HG03175 (cell line): ENCODE results near the gene UBE2D4.

Source experiments
- ATAC-seq: cut with Tn5 transposase; IDR thresholded peaks from one replicate; pipeline ENCODE4 v1.9.1; 2021; ENCODE audit warnings: mild to moderate bottlenecking, moderate library complexity; ENCODE audit not compliant: unreplicated experiment

UBE2D4 gene

DNA sequence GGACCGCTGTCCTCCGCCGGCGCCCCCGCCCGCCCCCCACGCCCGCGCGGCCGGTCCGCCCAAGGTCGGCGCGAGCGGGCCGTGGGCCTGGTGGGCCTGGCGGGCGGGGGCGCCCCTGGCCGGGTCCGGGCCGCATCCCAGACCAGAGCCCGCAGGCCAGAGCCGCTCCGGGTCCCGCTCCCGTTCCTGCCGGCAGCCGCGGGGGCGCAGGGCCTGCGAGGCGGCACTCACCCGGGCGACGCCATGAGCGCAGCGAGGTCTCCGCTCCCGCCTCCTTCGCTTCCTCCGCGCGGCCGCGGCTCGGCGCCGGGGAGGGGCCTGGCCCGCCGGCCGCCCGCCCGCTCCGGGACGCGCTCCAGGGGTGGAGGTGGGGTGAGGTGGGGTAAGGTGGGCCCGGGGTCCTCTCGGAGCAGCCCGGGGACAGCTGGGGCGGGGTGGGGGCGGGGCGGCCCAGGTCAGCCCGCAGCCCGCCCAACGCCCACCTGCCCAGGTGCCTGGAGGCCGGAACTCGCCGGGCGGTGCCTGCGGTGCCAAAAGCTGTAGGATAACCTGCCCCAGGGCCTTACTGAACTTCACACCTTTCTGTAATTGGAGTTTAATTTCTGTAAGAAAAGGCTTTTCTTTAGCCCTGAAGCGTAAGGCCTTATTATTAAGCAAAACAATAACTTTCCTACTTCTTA is 19.8 kb upstream of the UBE2D4 start, which contains the start of gene URGCP:
Gene URGCP (minus strand): TSS at position 266 of the 680 bp plus-strand sequence. CDS start 21 bp downstream, at position 245.
- peak; percentile 83 for ATAC-seq

DNA sequence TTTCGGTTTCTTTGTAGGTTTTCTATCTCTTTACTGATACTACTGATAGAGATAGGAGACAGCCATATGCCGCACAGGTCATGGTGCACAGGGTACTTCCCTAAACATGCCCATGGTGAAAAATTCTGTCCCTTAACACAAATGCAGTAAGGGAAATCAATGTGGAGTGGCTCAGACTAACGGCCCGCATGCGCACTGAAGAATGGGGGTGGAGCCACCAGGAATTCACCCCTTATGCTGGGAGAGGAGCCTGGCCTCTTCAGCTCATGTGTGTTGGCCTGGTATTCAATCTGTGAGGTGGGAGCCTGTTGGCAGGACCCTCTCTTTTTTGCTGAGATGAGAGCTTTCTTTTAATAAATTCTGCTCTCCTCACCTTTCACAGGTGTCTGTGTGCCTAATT is 11.4 kb upstream of the UBE2D4 start:
- no peak for ATAC-seq

DNA sequence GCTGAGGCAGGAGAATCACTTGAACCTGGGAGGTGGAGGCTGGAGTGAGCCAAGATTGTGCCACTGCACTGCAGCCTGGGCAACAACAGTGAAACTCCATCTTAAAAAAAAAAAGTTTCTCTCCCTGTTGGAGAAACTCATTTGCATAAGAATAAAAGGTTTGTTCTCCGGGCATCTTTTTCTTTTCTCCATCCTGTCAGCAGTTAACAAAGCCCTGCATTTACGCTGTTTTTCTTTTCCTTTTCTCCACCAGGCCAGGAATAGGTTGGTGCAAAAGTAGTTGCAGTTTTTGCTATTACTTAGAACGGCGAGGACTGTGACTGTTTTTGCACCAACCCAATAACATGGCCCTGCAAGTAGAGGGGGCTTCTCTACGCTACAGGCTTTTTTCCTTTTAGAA is 10.3 kb upstream of the UBE2D4 start:
- ATAC-seq, result no peak

DNA sequence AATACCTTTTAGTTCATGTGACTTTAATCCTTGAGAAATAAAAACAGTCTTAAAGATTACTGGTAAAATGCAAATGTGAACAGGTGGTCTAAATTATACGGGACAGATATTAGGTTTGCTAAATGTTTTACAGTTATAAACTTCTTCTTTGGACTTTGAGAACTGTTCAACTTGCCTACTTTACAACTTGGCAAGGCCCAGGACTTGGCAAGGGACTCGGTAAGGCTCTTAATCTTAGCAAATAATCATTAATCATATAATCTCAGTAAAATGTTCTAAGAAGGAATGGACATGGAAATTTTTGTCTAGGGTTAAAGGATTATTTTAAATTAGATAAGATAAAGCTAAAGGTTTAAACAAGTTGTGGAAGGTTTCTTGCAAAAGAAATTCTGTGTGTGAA is 4.8 kb upstream of the UBE2D4 start:
- ATAC-seq, result no peak

DNA sequence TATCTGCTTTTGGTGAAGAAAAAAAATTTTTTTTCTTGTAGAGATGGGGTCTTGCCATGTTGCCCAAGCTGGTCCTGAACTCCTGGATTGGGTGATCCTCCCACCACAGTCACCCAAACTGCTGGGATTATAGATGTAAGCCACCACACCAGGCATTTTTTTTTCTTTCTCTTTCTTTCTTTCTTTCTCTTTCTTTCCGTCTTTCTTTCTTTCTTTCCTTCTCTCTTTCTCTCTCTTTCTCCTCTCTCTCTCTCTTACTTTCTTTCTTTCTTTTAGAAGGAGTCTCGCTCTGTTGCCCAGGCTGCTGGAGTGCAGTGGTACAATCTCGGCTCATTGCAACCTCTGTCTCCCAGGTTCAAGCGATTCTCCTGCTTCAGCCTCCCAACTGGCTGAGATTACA is 3.5 kb upstream of the UBE2D4 start:
- ATAC-seq, result no peak

DNA sequence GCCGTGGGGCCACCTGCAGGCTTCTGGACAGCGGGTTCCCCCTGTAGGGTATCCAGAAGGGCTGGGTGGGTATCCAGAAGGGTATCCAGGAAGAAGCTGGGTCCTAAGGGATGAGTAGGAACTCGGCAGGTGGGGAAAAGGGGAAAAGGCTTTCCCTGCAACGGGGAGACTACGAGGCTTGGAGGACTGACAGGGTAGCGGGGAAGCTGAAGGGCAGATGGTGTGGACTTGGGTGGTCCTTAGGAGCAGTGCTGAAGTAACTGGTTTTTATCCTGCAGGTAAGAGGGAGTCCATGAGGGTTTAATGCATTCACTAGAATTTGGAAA is 525 bp downstream of the UBE2D4 start:
- peak; percentile 19 for ATAC-seq

DNA sequence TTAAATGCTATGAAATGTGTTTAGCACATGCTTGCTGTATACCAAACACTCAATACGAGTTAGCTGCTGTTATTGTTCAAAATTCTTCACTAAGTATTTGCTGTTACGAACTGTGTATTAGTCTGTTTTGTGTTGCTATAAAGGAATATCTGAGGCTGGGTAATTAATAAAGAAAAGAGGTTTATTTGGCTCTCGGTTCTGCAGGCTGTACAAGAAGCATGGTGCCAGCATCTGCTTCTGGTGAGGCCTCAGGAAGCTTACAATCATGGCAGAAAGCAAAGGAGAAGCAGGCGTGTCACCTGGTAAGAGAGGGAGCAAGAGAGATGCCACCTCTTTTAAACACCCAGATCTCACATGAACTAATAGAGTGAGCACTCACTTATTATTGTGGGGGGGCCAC is 1.6 kb downstream of the UBE2D4 start:
- no peak for ATAC-seq

DNA sequence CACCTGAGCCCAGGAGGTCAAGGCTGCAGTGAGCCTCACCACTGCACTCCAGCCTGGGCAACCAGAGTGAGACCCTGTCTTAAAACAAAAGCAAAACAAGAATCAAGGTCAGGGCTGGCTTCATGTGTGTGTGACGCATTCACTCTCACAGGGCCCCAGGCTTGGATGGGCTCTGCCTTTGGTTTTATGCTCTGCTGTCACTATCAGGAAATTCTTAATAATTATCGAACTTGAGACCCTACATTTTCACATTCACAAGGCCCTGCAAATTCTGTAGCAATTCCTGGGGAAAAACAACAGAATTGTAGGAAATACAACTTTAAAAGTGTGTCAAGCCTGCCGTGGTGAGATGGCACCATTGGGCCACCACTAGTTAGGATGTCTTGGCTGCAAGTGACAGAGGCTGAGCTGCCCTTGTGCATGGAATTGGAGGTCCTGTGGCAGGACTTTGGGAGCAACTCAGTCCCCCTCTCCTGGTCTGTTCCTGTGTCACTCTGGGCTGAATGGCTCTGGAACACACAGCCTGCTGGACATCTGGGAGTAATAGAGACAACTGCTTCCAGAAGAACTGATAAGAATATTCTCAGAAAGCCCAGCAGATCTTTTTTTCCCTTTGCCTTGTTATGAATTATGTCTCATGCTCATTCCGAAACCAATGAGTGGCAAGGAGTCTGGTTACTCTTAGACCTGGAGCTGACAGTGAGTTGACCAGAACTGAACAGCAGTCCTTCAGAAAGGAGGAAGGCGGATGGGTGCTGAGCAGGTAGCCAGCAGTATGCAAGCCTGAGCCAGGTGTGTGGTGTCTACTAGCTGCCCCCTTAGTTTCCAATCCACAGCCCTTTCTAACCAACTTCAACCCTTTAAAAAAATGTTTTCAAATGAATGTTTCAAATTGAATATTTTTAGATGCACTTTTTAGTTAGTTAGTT is 3.6 kb downstream of the UBE2D4 start:
- ATAC-seq, result no peak

DNA sequence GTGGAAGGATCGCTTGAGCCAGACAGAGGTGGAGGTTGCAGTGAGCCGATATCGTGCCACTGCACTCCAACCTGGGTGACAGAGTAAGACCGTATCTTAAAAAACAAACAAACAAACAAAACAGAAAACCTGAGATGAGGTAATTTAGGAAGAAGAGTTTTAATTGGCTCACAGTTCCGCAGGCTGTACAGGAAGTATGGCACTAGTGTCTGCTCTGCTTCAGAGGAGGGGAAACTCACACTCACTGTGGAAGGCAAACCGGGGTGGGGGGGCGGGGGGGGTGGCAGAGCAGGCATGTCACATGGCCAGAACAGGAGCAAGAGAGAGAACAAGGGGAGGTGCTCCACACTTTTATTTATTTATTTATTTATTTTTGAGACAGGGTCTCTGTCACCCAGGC is 5.1 kb downstream of the UBE2D4 start:
- ATAC-seq, result no peak

DNA sequence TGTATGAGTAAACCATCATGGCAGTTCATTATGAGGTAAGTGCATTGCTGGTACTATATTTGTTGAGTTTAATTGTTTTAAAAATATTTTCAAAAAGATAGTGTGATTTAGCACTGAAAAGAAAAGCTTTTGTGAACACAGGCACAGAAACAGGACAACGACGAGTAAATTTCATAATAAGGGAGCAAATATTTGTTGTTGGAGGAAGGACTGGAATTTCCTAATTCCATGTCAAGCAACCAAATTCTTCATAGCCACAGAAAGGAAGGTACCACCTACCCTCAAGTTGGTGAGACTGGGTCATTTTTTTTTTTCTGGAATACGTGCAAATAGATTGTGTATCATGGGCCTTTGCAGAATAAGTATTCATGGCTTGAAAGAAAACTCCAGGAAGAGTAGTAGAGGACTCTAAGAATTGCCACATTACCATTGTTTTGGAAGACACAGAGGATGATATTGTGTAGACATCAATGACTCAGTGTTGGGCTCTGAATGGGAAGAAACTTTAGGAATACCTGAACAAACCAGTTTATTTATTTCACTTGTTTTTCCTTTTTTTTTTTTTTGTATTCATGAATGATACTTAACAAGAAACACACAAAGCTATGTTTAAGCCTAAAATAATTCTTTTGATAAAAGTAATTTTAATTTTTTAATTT is 7.8 kb downstream of the UBE2D4 start:
- ATAC-seq, result no peak

DNA sequence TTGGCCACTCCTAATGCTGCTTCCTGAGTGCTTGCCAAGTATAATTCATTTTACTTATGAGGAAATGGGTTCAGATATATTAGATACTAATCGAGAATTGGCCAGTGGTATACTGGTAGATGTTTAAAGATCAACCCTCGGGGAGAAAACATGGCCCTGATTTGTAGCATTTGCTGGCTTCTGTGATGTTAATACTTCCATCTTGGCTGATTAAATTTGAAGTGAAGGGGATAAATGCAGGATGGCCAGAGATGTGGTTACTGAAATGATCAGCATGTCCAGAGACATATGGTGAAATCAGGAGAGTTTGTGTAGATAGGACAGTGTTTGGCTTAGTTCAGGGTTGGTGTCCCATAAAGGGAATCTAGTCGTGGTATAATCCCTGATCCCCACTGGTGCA is 11.2 kb downstream of the UBE2D4 start:
- ATAC-seq, result no peak

DNA sequence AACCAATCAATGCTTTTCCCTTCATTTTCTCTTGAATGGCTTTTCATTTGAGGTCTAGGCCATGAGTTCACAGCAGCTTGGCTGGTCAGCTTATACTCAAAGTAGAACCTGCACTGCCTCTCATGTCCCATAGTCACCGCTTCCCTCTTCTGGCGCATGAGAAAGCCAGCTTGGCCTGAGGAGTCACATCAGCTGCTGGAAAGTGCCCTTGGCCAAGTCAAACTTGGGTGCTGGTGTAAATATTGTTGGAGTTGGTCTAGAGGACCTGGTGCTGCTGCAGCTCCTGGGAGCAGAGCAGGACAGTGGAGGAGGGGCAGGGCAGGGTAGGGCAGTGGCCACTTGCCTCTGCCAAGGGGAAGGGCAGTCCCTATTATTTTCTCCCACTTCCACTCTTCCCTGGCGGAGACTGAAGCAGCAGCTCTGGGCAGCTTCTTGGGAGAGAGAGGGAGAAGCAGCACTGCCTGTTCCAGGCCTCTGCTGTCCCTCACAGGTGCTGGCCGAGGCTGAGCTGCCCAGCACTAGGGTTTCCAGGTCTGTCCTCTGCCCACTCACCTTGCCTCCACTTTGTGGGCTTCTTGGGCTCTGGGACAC is 12.8 kb downstream of the UBE2D4 start:
- ATAC-seq, result no peak

DNA sequence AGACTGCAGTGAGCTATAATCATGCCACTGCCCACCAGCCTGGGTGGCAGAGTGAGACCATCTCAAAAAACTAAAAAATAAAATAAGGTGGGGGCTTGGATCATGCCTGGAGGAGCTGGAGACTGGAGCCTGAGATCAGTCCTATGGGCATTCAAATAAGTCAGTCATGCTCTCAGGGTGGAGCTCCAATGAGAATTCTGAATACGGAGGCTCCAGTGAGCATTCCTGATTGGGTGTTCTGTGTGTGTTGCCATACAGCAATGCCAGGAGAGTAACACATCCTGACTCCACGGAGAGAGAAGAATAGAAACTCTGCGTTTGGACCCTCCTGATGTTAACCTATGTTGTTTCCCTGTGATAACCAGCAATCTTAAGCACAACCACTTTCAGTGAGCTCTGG is 16.0 kb downstream of the UBE2D4 start:
- ATAC-seq, result no peak

DNA sequence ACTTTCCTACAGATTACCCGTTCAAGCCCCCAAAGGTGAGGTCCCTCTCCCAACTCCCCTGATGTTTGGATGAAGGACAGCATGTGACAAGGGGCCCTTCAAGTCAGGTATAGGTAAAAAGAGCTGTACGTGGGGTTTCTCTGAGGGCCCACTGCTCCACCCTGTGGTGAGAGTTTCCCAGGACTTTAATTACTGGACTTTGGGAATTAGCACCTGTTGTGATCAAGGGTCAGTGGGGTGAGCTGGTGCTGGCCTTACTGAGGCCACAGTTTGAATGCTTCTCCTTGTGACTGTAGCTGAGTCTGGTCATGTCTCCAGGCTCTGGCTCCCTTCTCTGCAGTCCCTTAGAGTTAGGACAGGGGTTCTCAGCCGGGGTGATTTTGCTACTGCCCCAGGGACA is 16.8 kb downstream of the UBE2D4 start:
- ATAC-seq, result no peak

DNA sequence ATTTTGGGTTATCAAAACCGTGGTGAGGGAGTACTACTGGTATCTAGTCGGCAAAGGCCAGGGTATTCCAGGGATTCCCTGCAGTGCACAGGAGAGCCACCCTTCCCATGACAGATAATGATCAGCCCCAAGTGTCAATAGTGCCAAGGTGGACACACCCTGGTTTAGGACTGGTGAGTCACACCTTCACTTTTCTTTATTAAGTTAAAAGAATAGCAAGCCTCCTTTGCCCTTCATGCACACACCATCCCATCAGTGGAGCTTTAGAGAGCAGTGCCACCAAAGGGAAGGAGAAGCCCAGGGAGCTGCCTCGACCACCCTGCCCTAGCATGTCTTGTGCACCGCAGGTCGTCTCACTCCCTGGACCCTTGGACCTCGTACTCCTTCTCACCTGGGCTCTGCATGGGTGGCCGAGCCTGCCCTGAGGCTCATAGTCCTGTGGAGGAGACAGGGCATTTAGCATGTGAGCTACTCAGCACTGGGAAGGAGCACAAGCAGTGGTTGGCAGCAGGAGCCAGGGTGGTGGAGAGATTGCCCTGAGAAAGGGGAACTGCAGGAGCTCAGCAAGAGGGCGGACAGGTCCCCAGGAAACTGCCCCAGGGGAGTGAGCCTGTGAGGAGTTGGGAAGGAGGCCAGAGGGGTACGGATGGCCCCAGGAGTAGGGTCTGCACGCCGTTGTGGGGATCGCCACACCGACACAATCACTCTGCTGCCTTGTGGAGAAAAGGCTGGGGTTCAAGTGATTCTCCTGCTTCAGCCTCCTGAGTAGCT is 17.4 kb downstream of the UBE2D4 start:
- ATAC-seq, result no peak

DNA sequence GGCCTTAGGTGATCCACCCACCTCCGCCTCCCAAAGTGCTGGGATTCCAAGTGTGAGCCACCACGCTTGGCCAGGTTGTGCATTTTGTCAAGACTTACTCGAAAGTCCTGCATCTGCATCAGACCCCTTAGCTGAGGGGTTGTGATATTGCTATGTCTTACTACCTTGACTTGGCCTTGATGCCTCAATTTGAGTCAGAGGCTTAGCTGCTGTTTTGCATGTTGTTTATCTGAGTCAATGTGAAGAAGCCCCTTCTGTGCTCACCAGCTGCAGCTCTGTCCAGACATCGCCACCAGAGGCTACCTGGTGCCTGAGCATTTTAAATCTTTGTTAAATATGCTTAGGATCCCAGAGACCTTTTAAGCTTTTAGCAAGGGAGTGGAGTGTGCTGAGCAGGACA is 18.1 kb downstream of the UBE2D4 start:
- no peak for ATAC-seq

DNA sequence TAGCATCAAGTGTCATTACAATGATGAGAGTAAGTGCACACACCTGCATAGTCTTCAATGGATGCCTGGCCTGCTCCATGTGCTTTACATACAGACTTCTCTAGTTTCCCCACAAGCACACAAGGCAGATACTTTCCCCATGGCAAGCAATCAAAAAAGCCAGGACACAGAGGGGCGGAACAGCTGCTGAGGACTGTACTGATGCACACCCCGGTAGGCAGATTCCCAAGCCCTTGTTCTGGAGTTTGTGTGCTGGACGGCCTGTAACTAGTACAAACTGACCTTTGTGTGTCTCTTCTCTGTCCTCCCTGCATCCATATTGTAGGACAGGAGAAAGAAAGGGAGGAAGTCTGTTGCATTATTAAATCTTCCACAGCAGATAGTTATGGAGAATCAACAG is 25.8 kb downstream of the UBE2D4 start:
- ATAC-seq, result no peak

DNA sequence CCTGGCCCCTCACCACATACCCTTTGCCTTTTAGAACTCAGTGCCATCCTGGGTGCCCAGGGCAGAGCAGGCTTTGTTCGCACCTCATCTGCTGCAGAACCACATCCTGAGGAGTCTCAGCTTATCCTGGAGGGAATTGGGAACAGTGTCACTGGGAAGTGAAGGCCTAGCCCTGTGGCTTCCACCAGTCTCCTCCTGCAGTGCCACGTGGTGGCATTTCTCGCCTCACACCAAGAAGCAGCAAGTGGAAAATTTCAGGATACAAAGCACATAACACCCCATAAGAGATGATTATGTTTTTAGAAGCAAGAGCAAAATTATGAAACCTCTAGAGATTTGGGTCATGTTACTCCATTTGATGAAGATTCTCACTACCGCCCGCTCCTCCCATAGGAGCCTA is 26.8 kb downstream of the UBE2D4 start:
- ATAC-seq, result no peak

DNA sequence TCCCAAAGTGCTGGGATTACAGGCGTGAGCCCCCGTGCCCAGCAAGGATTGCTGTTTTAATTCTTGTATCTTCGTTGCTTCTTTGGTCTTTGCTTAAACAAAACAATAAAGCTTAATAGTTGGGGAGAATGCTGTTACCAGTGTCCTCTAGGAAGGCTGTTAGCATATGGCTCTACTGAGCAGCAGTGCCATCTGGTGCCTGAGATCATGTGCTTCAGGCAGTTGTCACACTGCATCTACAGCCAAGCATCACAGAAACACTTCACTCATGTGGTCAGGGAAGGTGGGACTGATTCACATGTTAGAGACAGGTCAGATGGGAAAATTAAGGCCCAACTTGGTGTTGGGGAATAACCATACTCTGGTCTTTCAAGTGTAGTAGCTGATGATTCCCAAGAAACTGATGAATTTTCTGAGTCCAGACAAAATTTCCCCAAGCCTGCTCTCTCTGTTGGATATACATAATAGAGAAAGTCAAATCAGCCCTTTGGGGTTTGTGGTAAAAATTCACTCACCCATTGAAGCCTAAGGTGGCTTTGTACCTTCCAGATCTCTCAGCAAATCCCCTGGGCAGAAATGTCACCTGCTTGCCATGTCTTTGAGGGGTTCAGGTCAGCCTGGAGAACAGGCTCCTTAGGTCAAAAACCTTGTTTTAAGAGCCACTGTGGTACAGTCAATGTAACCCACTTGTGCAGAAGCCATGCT is 28.4 kb downstream of the UBE2D4 start:
- no peak for ATAC-seq

DNA sequence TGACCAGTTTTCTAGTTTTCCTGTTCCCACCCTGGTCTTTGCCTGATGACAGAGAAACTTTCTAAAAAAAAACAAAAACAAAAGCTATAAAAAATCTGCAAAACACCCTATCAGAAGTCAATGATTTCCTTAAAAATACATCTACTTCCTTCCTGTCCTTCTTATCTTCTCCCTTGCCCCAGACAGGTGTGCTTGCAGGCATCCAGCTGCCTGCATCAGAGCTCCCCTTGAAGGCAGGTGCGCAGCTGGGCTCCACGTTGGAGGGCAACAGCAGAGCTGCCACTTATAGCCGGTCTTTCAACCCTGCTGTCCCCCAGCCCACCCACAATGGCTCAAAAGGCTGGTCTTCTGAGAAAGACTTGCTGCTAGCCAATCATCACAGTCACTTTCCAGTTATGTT is 29.8 kb downstream of the UBE2D4 start:
- no peak for ATAC-seq
